Embryonic facial prominence (tissue), 1 donor: Measurements from ENCODE around the gene SYT5.
A peak's percentile ranks its signal among the peaks of the same experiment; 100 is the strongest.
"Not testable (repeated sequence)": the region's sequence is repeated elsewhere in the genome, so short reads cannot be mapped to it uniquely, and the experiment has no call there.

Source experiments
- DNase-seq: peaks from one replicate; pipeline ENCODE4 v3.0.0-alpha.2; 2016; ENCODE audit errors: extremely low spot score

The SYT5 gene

GRCh38 chr19:55179606-55180484, at the start of gene SYT5:
Gene SYT5 (minus strand): TSS chr19:55180289. CDS start chr19:55179041, 1,248 bp downstream.
- no peak for DNase-seq

GRCh38 chr19:55229789-55230182, 49.7 kb upstream of the SYT5 start:
- DNase-seq, result no peak

- DNase-seq, result no peak
Observed at GRCh38 chr19:55229145-55229788, 49.2 kb upstream of the SYT5 start.

- no peak for DNase-seq
Observed at GRCh38 chr19:55228403-55229031, 48.4 kb upstream of the SYT5 start, which contains the start of gene TMEM86B. Gene TMEM86B (minus strand): TSS chr19:55228763. CDS start chr19:55228741, 22 bp downstream.

GRCh38 chr19:55228015-55228391, 47.9 kb upstream of the SYT5 start:
- DNase-seq, result no peak

- DNase-seq, result no peak
Observed at GRCh38 chr19:55227241-55228014, 47.3 kb upstream of the SYT5 start.

GRCh38 chr19:55226788-55227187, 46.7 kb upstream of the SYT5 start:
- DNase-seq, result no peak

GRCh38 chr19:55226273-55226672, 46.2 kb upstream of the SYT5 start:
- no peak for DNase-seq

- no peak for DNase-seq
Observed at GRCh38 chr19:55225415-55225958, 45.4 kb upstream of the SYT5 start.

GRCh38 chr19:55224679-55225414, 44.8 kb upstream of the SYT5 start:
- DNase-seq, result not testable (repeated sequence)

GRCh38 chr19:55224038-55224665, 44.1 kb upstream of the SYT5 start:
- DNase-seq, result no peak

GRCh38 chr19:55223291-55224037, 43.4 kb upstream of the SYT5 start:
- no peak for DNase-seq

- no peak for DNase-seq
Observed at GRCh38 chr19:55220525-55220924, 40.4 kb upstream of the SYT5 start.

GRCh38 chr19:55216461-55217198, 36.5 kb upstream of the SYT5 start:
- DNase-seq, result peak; percentile 11

GRCh38 chr19:55213547-55213946, 33.5 kb upstream of the SYT5 start:
- DNase-seq, result no peak

GRCh38 chr19:55212447-55212846, 32.4 kb upstream of the SYT5 start:
- no peak for DNase-seq

- no peak for DNase-seq
Observed at GRCh38 chr19:55209693-55210472, 29.8 kb upstream of the SYT5 start.
